Hepatocyte (in vitro differentiated cells): ENCODE measurements around the gene DNAJC8. TPM values are rescaled to one million over a fixed set of nuclear protein-coding genes. Genes with fewer than 3 reads are reported as not detected.

Source experiments
- DNase-seq: peaks from one replicate; pipeline ENCODE4 v3.0.0-alpha.2; 2016; ENCODE audit warnings: low spot score
- H2AFZ ChIP-seq: fragments of 200-600 bp; sonication (generic); 2 replicates; pipeline ENCODE4 v1.6.0; 2016; ENCODE audit warnings: antibody characterized with exemption, mild to moderate bottlenecking
- H3K27ac ChIP-seq: fragments of 200-600 bp; sonication (generic); 2 replicates; pipeline ENCODE4 v1.5.1; 2016; ENCODE audit warnings: mild to moderate bottlenecking
- H3K27me3 ChIP-seq: fragments of 200-600 bp; sonication (generic); 2 replicates; pipeline ENCODE4 v1.6.1; 2016
- H3K36me3 ChIP-seq: fragments of 200-600 bp; sonication (generic); replicated peaks from 2 replicates; pipeline ENCODE4 v1.5.1; 2016; ENCODE audit warnings: low read depth; ENCODE audit not compliant: insufficient read depth
- H3K4me1 ChIP-seq: fragments of 200-600 bp; sonication (generic); 2 replicates; pipeline ENCODE4 v1.5.1; 2016; ENCODE audit warnings: mild to moderate bottlenecking, moderate library complexity; ENCODE audit not compliant: insufficient read depth
- H3K4me2 ChIP-seq: fragments of 200-600 bp; sonication (generic); 2 replicates; pipeline ENCODE4 v1.6.0; 2016
- H3K4me3 ChIP-seq: fragments of 200-600 bp; sonication (generic); 2 replicates; pipeline ENCODE4 v1.5.1; 2016; ENCODE audit warnings: mild to moderate bottlenecking
- H3K79me2 ChIP-seq: fragments of 200-600 bp; sonication (generic); 2 replicates; pipeline ENCODE4 v1.6.0; 2017; ENCODE audit warnings: mild to moderate bottlenecking
- H3K9me2 ChIP-seq: fragments of 200-600 bp; sonication (generic); replicated peaks from 2 replicates; pipeline ENCODE4 v1.6.0; 2017; ENCODE audit warnings: mild to moderate bottlenecking; ENCODE audit not compliant: insufficient read depth
- H3K9me3 ChIP-seq: fragments of 200-600 bp; sonication (generic); 2 replicates; pipeline ENCODE4 v1.5.1; 2016; ENCODE audit warnings: low read depth, mild to moderate bottlenecking
- H4K20me1 ChIP-seq: fragments of 200-600 bp; sonication (generic); 2 replicates; pipeline ENCODE4 v1.6.0; 2016; ENCODE audit warnings: mild to moderate bottlenecking; ENCODE audit not compliant: insufficient read depth, poor library complexity, severe bottlenecking
- CTCF ChIP-seq: fragments of 200-600 bp; sonication (generic); IDR thresholded peaks from 2 replicates; pipeline ENCODE4 v1.5.1; 2016; ENCODE audit warnings: antibody characterized with exemption, mild to moderate bottlenecking; ENCODE audit not compliant: poor library complexity
- EZH2 ChIP-seq: fragments of 200-600 bp; sonication (generic); IDR thresholded peaks from 2 replicates; pipeline ENCODE4 v1.6.1; 2016; ENCODE audit warnings: antibody characterized with exemption, mild to moderate bottlenecking, borderline replicate concordance
- EZH2phosphoT487 ChIP-seq: fragments of 200-600 bp; sonication (generic); IDR thresholded peaks from one replicate; pipeline ENCODE4 v1.6.1; 2018; ENCODE audit warnings: antibody characterized with exemption, mild to moderate bottlenecking, low read depth, moderate library complexity; ENCODE audit not compliant: unreplicated experiment, severe bottlenecking
- WGBS: methylation state at CpG from one replicate; pipeline ENCODE4 v1.1.6; 2016; ENCODE audit warnings: low lambda C conversion rate; ENCODE audit errors: missing lambda C conversion rate; 5-methylcytosine and 5-hydroxymethylcytosine counted together
- polyA plus RNA-seq: library from polyadenylated mRNA; unstranded; fragments of >200 nt; fragmentation: Nextera tagmentation; extraction: Ambion mirVana; gene quantifications from 2 replicates; pipeline ENCODE4 v1.2.1, GENCODE V29; 2016
- total RNA-seq: library from RNA; depleted of rRNA; stranded (reverse); fragments of >200 nt; gene quantifications from 2 replicates; pipeline ENCODE4 v1.2.3, GENCODE V29; 2014

DNAJC8 gene
- total and polyA plus RNA-seq, 2 experiments from 2014 or later = 79.5 to 112 TPM

DNA sequence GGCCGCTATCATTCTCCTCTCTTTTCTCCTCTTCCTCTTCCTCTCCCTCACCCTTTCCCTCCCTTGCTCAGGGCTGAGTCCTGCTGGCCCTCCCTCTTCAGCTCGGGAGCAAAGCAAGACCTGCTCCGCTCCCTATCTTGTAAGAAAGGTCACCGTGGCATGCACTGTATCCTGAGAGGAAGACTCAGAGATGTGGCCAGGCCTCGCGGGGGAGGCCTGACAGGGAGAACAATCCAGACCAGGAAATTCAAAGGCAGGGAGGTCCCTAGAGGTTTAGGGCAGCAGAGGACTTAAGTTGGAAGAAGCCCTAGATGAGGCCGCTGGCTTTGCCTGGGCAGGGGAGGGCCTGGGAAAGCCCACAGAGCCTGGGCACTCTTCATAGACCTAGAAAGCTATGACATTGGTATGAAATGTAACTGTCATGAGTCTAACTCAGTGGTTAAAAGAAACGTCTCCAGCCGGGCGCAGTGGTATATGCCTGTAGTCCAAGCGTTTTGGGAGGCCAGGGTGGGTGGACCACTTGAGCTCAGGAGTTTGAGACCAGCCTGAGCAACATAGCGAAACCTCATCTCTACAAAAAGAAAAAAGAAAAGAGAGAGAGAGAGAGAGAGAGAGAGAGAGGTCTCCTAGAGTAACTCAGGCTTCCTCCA, 41.7 kb downstream of the DNAJC8 start:
- 73% methylated on average over 12 of the region's 12 CpGs for WGBS
- no peak for TF ChIP-seq EZH2
- TF ChIP-seq CTCF = no peak
- no peak for TF ChIP-seq EZH2phosphoT487
- Histone ChIP-seq H3K27ac (no peak overlapping the region), H4K20me1 (no peaks in the 10 kb centered on the region), H3K4me1 (no peaks in the 10 kb centered on the region), H2AFZ (no peak overlapping the region), H3K9me2 (no peaks in the 10 kb centered on the region), H3K79me2 (no peaks in the 10 kb centered on the region), H3K27me3 (no peaks in the 10 kb centered on the region), H3K9me3 (no peaks in the 10 kb centered on the region), H3K36me3 (no peaks in the 10 kb centered on the region), H3K4me3 (no peak overlapping the region), H3K4me2 (no peak overlapping the region)
- no peak for DNase-seq

- Histone ChIP-seq H3K9me3 (no peaks in the 10 kb centered on the region), H2AFZ (no peak overlapping the region), H3K79me2 (no peaks in the 10 kb centered on the region), H3K9me2 (no peaks in the 10 kb centered on the region), H3K36me3 (no peaks in the 10 kb centered on the region), H3K4me3 (no peak overlapping the region), H3K27ac (no peak overlapping the region), H3K4me1 (no peaks in the 10 kb centered on the region), H3K4me2 (no peak overlapping the region), H4K20me1 (no peaks in the 10 kb centered on the region), H3K27me3 (no peaks in the 10 kb centered on the region)
- no peak for TF ChIP-seq CTCF
- 76% methylated on average over 3 of the region's 3 CpGs for WGBS
- DNase-seq = no peak
These were observed 42.4 kb downstream of the DNAJC8 start for GRCh38 chr1:28190337-28190979.

DNA sequence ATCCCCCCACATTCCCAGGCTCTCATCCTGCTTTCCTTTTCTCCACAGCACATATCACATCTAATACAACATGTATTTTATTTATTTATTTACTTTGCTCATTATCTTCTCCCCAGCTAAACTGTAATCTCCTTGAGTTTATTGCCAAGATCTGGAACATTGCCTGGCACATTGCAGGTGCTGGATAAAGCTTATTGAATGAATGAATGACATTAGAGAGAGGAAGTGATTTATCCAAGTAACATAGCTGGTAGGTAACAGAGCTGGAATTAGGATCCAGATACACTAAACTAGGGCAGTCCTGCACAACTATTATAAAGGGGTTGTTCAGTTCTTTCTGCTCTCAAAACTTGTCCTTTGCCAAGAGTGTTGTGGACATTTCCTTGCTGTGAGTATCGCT, 47.8 kb downstream of the DNAJC8 start:
- Histone ChIP-seq H2AFZ (no peak overlapping the region), H3K9me3 (no peaks in the 10 kb centered on the region), H3K27me3 (no peaks in the 10 kb centered on the region), H3K79me2 (no peaks in the 10 kb centered on the region), H3K4me1 (no peaks in the 10 kb centered on the region), H3K27ac (no peak overlapping the region), H3K4me3 (no peak overlapping the region), H3K9me2 (no peaks in the 10 kb centered on the region), H4K20me1 (no peaks in the 10 kb centered on the region), H3K36me3 (no peaks in the 10 kb centered on the region), H3K4me2 (no peak overlapping the region)
- TF ChIP-seq EZH2phosphoT487 = no peak
- TF ChIP-seq CTCF = no peak
- no peak for TF ChIP-seq EZH2
- no peak for DNase-seq
- WGBS = 93% methylated on average over 1 of the region's 1 CpG
